AG09309 (cell line): ENCODE data around the gene CLEC16A.

Experiments used
- DNase-seq: peaks from one replicate; pipeline ENCODE4 v3.0.0-alpha.2; 2010; ENCODE audit warnings: low read depth
- H3K4me3 ChIP-seq: 2 replicates; pipeline ENCODE4 v1.5.1; 2011; ENCODE audit warnings: mild to moderate bottlenecking, low read depth, low read length, moderate library complexity; ENCODE audit not compliant: control insufficient read depth
- TF ChIP-seq, protein P1 (sequence below): IDR thresholded peaks from 2 replicates; pipeline ENCODE4 v1.5.1; 2011; ENCODE audit warnings: mild to moderate bottlenecking, low read depth, low read length, inconsistent platforms; ENCODE audit not compliant: insufficient read depth, control insufficient read depth; ENCODE audit errors: missing control alignments

The CLEC16A gene

DNA sequence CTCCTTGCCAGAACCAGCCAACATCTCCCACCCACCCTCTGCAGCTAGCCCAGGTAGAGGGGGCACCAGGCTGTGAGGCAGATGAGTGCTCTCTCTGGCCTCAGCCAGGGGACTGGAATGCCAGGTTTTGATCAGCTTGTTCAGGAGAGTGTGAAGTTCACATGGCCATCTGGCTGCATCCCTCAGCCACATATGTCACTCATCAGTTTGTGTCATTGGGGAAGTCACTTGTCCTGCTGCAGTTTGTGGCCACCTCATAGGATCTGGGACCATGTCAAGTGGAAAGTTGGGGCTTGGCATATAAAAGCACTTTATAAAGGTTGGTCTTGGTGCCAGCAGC, 164.1 kb downstream of the CLEC16A start:
- TF ChIP-seq, protein P1, sequence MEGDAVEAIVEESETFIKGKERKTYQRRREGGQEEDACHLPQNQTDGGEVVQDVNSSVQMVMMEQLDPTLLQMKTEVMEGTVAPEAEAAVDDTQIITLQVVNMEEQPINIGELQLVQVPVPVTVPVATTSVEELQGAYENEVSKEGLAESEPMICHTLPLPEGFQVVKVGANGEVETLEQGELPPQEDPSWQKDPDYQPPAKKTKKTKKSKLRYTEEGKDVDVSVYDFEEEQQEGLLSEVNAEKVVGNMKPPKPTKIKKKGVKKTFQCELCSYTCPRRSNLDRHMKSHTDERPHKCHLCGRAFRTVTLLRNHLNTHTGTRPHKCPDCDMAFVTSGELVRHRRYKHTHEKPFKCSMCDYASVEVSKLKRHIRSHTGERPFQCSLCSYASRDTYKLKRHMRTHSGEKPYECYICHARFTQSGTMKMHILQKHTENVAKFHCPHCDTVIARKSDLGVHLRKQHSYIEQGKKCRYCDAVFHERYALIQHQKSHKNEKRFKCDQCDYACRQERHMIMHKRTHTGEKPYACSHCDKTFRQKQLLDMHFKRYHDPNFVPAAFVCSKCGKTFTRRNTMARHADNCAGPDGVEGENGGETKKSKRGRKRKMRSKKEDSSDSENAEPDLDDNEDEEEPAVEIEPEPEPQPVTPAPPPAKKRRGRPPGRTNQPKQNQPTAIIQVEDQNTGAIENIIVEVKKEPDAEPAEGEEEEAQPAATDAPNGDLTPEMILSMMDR = no peak
- DNase-seq = no peak

DNA sequence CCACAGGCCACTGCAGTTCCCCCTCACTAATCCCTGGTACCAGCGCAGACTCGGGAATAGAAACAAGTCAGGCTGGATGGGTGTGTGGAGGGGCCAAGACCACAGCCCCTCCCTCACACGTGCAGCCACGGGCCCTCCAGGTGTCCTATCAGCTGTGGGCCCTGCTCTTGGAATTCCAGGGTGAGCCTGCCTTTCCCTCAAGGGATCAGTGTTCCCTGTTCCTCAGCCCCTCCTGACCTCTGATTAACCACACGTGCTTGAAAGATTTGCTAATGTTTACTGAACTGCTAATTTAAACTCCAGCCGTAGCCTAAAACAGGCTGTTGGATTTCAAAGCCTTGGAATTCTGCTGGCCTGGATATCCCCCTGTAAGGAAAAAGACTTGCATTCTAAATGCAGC, 165.2 kb downstream of the CLEC16A start:
- H3K4me3 ChIP-seq = no peak overlapping the region
- TF ChIP-seq, protein P1 = no peak
- DNase-seq = no peak

More for the DNA sequence above, 164.1 kb downstream of the CLEC16A start:
- H3K4me3 ChIP-seq = no peak overlapping the region

DNA sequence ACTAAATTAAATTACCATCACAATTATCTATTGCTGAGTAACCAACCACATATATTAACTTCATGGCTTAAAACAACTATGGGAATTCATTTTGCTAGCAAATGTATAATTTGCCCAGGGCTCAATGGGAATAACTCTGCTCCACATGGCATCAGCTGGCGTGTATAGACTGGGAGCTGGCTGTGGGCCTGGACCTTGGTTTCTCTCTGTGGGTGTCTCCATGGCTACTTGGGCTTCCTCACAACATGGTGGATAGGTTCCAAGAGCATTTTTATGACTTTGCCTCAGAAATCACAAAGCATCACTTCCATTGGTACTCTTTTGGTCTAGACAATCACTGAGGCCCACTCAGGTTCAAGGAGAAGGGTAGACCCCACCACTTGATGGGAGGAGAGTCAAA, 166.8 kb downstream of the CLEC16A start:
- no peak overlapping the region for H3K4me3 ChIP-seq
- no peak for DNase-seq
- TF ChIP-seq, protein P1 = no peak

DNA sequence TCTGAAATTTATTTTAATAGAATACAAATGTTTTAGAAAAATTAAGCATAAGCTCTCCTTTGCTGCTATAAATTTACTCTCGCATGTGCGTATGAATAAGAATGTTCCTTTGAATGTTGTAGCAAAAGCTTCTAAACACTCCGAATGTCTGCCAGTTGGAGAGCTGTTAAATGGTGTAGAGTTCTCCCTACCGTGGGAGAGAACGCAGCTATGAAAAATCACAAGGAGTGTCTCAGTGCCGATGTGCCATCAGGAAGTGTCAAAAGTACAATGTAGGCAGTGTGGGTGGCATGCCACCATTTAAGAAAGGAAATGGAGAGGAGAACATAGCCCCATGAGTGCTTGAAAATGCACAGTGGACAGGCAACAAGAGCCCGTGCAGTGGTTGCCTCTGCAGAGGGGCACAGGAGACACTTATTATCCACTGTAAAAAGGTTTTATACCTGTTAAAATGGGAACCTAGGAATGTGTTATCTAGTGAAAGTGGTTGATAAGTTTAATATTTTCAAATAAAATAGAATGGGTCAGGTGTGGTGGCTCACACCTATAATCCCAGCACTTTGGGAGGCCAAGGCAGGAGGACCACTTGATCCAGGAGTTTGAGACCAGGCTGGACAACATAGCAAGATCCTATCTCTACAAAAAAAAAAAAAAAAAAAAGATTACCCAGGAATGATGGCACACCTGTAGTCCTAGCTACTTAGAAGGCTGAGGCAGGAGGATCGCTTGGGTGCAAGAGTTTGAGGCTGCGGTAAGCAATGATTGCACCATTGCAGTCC, 167.7 kb downstream of the CLEC16A start:
- TF ChIP-seq, protein P1 = no peak
- H3K4me3 ChIP-seq = no peak overlapping the region
- DNase-seq = no peak

DNA sequence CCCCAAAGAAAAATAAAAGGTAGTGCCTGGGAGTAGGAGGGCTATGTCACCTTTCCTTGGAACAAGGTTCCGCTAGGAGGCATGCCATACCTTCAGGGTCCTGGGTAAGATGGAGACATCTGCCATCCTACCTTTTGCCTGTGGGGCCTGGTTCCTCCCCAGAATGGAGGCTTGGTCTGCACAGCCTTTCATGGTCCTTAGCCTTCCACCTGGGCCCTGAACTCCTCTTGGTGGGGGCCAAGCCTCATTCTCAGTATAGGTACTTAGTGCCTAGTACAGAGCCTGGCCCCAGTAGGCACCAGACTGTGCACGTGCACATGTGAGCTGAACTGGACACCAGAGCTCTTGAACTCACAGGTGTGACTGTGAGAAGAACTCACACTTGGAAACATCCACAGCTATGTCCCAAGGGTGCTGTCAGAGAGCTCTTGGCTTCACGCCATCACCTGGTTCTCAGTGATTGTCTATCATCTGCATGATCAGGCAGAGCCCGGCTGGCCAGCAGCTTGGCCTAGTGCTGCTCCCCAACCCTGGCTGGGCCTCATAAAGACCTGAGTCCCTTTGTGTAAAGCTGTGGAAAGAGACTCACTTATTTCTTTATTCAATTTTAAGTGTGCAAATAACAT, 168.5 kb downstream of the CLEC16A start:
- no peak overlapping the region for H3K4me3 ChIP-seq
- TF ChIP-seq, protein P1 = no peak
- DNase-seq = no peak

DNA sequence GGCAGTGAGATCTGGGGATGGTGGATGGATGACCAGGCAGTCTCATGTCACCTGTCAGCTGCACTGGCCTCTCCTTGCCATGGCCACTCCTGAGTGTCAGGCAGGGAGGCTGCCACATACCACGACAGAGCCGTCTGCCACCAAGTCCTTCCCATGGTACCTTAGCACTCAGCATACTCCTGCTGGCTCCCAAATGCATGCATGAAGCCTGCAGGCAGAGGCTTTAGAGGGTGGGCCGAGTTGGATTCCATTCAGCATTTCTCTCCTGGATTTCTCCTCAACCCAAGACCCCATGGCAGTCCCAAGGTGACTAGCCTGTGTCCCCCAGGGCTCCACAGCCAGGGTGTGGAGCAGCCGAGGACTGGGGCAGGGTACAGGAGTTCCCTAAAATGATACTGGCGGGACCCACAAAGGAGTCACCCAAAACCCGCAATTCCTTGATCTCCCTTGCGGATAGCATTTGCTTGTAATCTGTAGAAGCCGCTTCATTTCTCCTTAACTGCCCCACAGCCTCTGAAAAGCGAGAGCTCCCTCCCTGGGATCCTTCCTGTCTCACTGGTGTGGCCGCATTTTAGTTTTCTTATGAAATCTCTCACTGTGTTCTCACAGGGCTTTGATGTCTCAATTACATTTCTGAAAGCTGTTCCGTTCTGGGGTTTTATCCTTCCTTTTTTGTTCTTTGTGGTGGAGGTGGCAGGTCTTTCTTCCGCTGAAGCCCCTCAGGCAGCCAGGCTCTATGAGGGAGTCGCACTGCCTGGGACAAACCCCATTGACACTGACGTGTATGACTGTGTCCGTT, 170.2 kb downstream of the CLEC16A start:
- DNase-seq = no peak
- TF ChIP-seq, protein P1 = no peak
- H3K4me3 ChIP-seq = no peak overlapping the region
